GM12878 (cell line): ENCODE measurements around the gene GJD3. TPM values are rescaled to one million over a fixed set of nuclear protein-coding genes. Genes with fewer than 3 reads are reported as not detected.
A peak's percentile ranks its signal among the peaks of the same experiment; 100 is the strongest.

Experiments used
- EGR1 ChIP-seq, 2 experiments: IDR thresholded peaks; 1 replicate in 1 of 2; 2 replicates in 1 of 2; pipeline ENCODE4 v1.6.1; 2011 to 2012; ENCODE audit warnings: low read depth in 2 of 2, low read length in 2 of 2, borderline replicate concordance in 1 of 2, mild to moderate bottlenecking in 1 of 2, moderate library complexity in 1 of 2
- GABPA ChIP-seq: IDR thresholded peaks from 2 replicates; pipeline ENCODE4 v1.6.1; 2014; ENCODE audit warnings: antibody characterized with exemption, low read depth, mild to moderate bottlenecking, inconsistent platforms
- IKZF1 ChIP-seq: fragments of 450-650 bp; conservative IDR thresholded peaks from 2 replicates; pipeline ENCODE4 v1.6.1; 2017; ENCODE audit warnings: antibody characterized with exemption, mild to moderate bottlenecking
- PKNOX1 ChIP-seq: fragments of 450-650 bp; IDR thresholded peaks from 2 replicates; pipeline ENCODE4 v1.6.1; 2016; ENCODE audit warnings: mild to moderate bottlenecking
- RUNX3 ChIP-seq: IDR thresholded peaks from 2 replicates; pipeline ENCODE4 v1.6.1; 2012; ENCODE audit warnings: low read length, inconsistent platforms
- SREBF2 ChIP-seq: IDR thresholded peaks from 2 replicates; pipeline ENCODE4 v1.6.1; 2012; ENCODE audit warnings: mild to moderate bottlenecking, low read length
- SUPT20H ChIP-seq: IDR thresholded peaks from 2 replicates; pipeline ENCODE4 v1.6.1; 2011; ENCODE audit warnings: low read depth, mild to moderate bottlenecking, low read length, moderate library complexity, borderline replicate concordance; ENCODE audit not compliant: control insufficient read depth
- USF2 ChIP-seq: IDR thresholded peaks from 2 replicates; pipeline ENCODE4 v1.6.1; 2011; ENCODE audit warnings: low read depth, low read length, improper control_type of control experiment, borderline replicate concordance
- ZBED1 ChIP-seq: IDR thresholded peaks from 2 replicates; pipeline ENCODE4 v1.6.1; 2016; ENCODE audit warnings: borderline replicate concordance
- ZBTB11 ChIP-seq: fragments of 450-650 bp; formaldehyde crosslinking; IDR thresholded peaks from 2 replicates; pipeline ENCODE4 v1.5.0; 2022; ENCODE audit warnings: mild to moderate bottlenecking, missing genetic modification characterization
- ZBTB4 ChIP-seq: fragments of 450-650 bp; formaldehyde crosslinking; IDR thresholded peaks from 2 replicates; pipeline ENCODE4 v1.4.0; 2022; ENCODE audit warnings: mild to moderate bottlenecking, moderate library complexity
- ZBTB40 ChIP-seq: fragments of 450-650 bp; IDR thresholded peaks from 2 replicates; pipeline ENCODE4 v1.6.1; 2016; ENCODE audit warnings: mild to moderate bottlenecking, moderate library complexity, borderline replicate concordance
- polyA plus RNA-seq, 11 experiments: library from polyadenylated mRNA; depleted of rRNA in 4 of 11; unstranded in 6 of 11; stranded (reverse) in 5 of 11; fragments of >200 nt; fragmentation: Nextera tagmentation in 4 of 11; fragmentation: Illumina TruSeq in 1 of 11; extraction: Ambion mirVana in 4 of 11; extraction: Trizol in 1 of 11; gene quantifications; 1 replicate in 1 of 11; 2 replicates in 10 of 11; pipeline versions ENCODE4 v1.2.1 to v1.2.3, GENCODE V29; 2011 to 2016; ENCODE audit warnings: inconsistent platforms in 2 of 11, missing spikeins in 2 of 11, low read depth in 1 of 11
- total RNA-seq, 4 experiments: library from RNA; depleted of rRNA in 3 of 4; stranded (reverse); fragments of >200 nt in 3 of 4; fragmentation: Illumina TruSeq in 1 of 4; extraction: Trizol in 1 of 4; gene quantifications; 2 replicates each; pipeline versions ENCODE4 v1.2.1 to v1.2.3, GENCODE V29; 2013 to 2021

The GJD3 gene
- total and polyA plus RNA-seq, 10 of the 15 experiments (the other 5 are each of a cell fraction or from before 2014, with no cell fraction given) = 1.6 TPM; not detected in 9

GRCh38 chr17:40322358-40323315, 41.9 kb downstream of the GJD3 start (continued):
- TF ChIP-seq ZBTB40 (peak; percentile 94; the same call in 1 of the 2 replicates), ZBED1 (peak; percentile 79; the same call in 1 of the 2 replicates), ZBTB11 (CRISPR knock-in tag) (no peak), IKZF1 (peak; percentile 100), RUNX3 (no peak), EGR1 (IDR thresholded peaks at IDR 0.05; ENCODE audit: borderline replicate concordance in 1 of 2, low read depth in 2 of 2, low read length in 2 of 2) (peak in 1 of 2 experiments; percentile 94; a peak in 2 of 3 replicates), USF2 (peak; percentile 88), ZBTB4 (CRISPR knock-in tag) (no peak), SREBF2 (no peak), GABPA (no peak), PKNOX1 (peak; percentile 98), SUPT20H (no peak)
